Endodermal cell (in vitro differentiated cells): Measurements from ENCODE around the gene CLCN2. TPM values are rescaled to one million over a fixed set of nuclear protein-coding genes. Genes with fewer than 3 reads are reported as not detected.

ENCODE experiments used
- DNase-seq: peaks from one replicate; pipeline ENCODE4 v3.0.0-alpha.2; 2017
- H3K27ac ChIP-seq: 2 replicates; pipeline ENCODE4 v1.5.1; 2013; ENCODE audit warnings: mild to moderate bottlenecking, low read depth, low read length, moderate library complexity
- H3K27me3 ChIP-seq: 2 replicates; pipeline ENCODE4 v1.6.1; 2013; ENCODE audit warnings: mild to moderate bottlenecking, low read length, moderate library complexity; ENCODE audit not compliant: insufficient read depth, control insufficient read depth, poor library complexity, severe bottlenecking
- H3K36me3 ChIP-seq: 2 replicates; pipeline ENCODE4 v1.7.0; 2013; ENCODE audit warnings: mild to moderate bottlenecking, low read length, moderate library complexity; ENCODE audit not compliant: control insufficient read depth, insufficient read depth
- H3K4me1 ChIP-seq: one replicate; pipeline ENCODE4 v1.7.0; 2013; ENCODE audit warnings: low read length; ENCODE audit not compliant: control insufficient read depth, insufficient read depth
- H3K4me3 ChIP-seq: 2 replicates; pipeline ENCODE4 v1.5.1; 2013; ENCODE audit warnings: mild to moderate bottlenecking, low read length, moderate library complexity
- H3K9ac ChIP-seq: 2 replicates; pipeline ENCODE4 v1.6.1; 2013; ENCODE audit warnings: mild to moderate bottlenecking, low read length, moderate library complexity; ENCODE audit not compliant: poor library complexity, severe bottlenecking; ENCODE audit errors: extremely low read depth
- H3K9me3 ChIP-seq: 2 replicates; pipeline ENCODE4 v1.6.1; 2013; ENCODE audit warnings: mild to moderate bottlenecking, low read length, moderate library complexity; ENCODE audit not compliant: control insufficient read depth
- H3K27ac Mint-ChIP-seq: 2 replicates; pipeline ENCODE4 v1.8.0; 2020; ENCODE audit warnings: mixed read lengths
- H3K27me3 Mint-ChIP-seq: 2 replicates; pipeline ENCODE4 v1.8.0; 2021; ENCODE audit warnings: mild to moderate bottlenecking, mixed read lengths; ENCODE audit not compliant: insufficient read depth
- H3K36me3 Mint-ChIP-seq: 2 replicates; pipeline ENCODE4 v1.8.0; 2020; ENCODE audit warnings: low read depth, mixed read lengths
- H3K4me1 Mint-ChIP-seq: 2 replicates; pipeline ENCODE4 v1.8.0; 2020; ENCODE audit warnings: mixed read lengths
- H3K4me3 Mint-ChIP-seq: 2 replicates; pipeline ENCODE4 v1.8.0; 2020; ENCODE audit warnings: mild to moderate bottlenecking, moderate library complexity, mixed read lengths
- H3K9me3 Mint-ChIP-seq: 2 replicates; pipeline ENCODE4 v1.8.0; 2020; ENCODE audit warnings: mild to moderate bottlenecking, mixed read lengths
- WGBS, 2 experiments: methylation state at CpG; one replicate each; pipeline versions ENCODE4 v1.1.5 to v1.1.7; 2013; ENCODE audit warnings: missing lambda C conversion rate in 2 of 2, mixed read lengths in 1 of 2; ENCODE audit not compliant: insufficient coverage in 1 of 2, insufficient read length in 1 of 2; 5-methylcytosine and 5-hydroxymethylcytosine counted together
- long read RNA-seq, 4 experiments: library from polyadenylated mRNA in 2 of 4; library from RNA in 1 of 4; library from capped mRNA in 1 of 4; stranded (forward) in 3 of 4; unstranded in 1 of 4; transcript quantifications; one replicate each; pipeline ENCODE4 v2.0.0, GENCODE V29; 2020 to 2021; ENCODE audit warnings: inconsistent platforms in 1 of 4
- polyA plus RNA-seq, 2 experiments: library from polyadenylated mRNA; stranded (reverse); fragments of 50-300 nt; gene quantifications; one replicate each; pipeline ENCODE4 v1.2.3, GENCODE V29; 2013
- total RNA-seq, 2 donors: library from RNA; stranded (reverse); fragmentation: NEBNext Ultra II Directional in 1 of 2; extraction: Animal tissue kit (Norgen Biotek cat#: 25700) in 1 of 2; gene quantifications; 2 replicates in 1 of 2; 3 replicates in 1 of 2; pipeline ENCODE4 v1.2.1, GENCODE V29; 2021
- TF ChIP-seq, protein P1 (sequence below): fragments of 200-600 bp; sonication (generic); conservative IDR thresholded peaks from 2 replicates; pipeline ENCODE4 v1.5.0; 2021; ENCODE audit warnings: antibody characterized with exemption, mild to moderate bottlenecking

The CLCN2 gene
- total RNA-seq: 10 to 100 TPM; 32.4 to 38.4 TPM
- 27.9 TPM for polyA plus RNA-seq (2013, experiment 1 of 2)
- polyA plus RNA-seq (2013, experiment 2 of 2): 23.3 TPM
- long read RNA-seq, experiment 1, partial matches to known transcripts: 4 of 12 reads
- long read RNA-seq, experiment 1, other reads (novel, unspliced or antisense): 7 of 12 reads
- long read RNA-seq, experiment 2, transcript CLCN2-201 (24 exons, 3,290 nt): major isoform, 9 of 28 reads
- long read RNA-seq, experiment 2, partial matches to known transcripts: 1 of 28 reads
- long read RNA-seq, experiment 2, other reads (novel, unspliced or antisense): 16 of 28 reads
- long read RNA-seq, experiment 3, transcript CLCN2-201 (24 exons, 3,290 nt): major isoform, 16 of 20 reads
- long read RNA-seq, experiment 3, partial matches to known transcripts: 1 of 20 reads
- long read RNA-seq, experiment 3, other reads (novel, unspliced or antisense): 3 of 20 reads
- long read RNA-seq, experiment 4: 0 reads

DNA sequence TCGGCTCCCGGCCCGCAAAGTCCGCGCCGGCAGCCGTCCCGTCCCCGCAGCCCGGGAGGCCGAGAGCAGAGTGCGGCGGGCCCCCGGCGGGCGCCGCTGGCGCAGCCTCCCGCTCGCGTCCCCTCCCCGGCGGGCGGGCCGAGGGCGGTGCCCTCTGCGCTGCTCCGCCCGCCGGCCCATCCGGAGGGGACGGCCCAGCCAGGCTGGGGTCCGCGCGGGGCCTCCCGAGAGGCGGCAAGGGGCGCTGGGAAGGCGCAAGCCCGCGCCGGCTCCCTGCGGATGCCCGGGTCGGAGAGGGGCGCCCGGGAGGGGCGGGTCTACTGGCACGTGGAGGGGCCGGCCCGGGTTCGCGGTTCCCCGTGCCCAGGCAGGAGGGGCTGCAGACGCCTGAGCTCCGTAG is at the start of gene CLCN2, which contains the start of gene POLR2H:
TSS of gene CLCN2 (minus strand) at position 74 of the 400 bp plus-strand sequence. CDS start 126 bp downstream, outside the sequence.
TSS of gene POLR2H (plus strand) at position 179 of the 400 bp plus-strand sequence. CDS start 1,783 bp downstream, outside the sequence.
- no peaks in the 10 kb centered on the region for H3K9me3 ChIP-seq
- DNase-seq: no peak

DNA sequence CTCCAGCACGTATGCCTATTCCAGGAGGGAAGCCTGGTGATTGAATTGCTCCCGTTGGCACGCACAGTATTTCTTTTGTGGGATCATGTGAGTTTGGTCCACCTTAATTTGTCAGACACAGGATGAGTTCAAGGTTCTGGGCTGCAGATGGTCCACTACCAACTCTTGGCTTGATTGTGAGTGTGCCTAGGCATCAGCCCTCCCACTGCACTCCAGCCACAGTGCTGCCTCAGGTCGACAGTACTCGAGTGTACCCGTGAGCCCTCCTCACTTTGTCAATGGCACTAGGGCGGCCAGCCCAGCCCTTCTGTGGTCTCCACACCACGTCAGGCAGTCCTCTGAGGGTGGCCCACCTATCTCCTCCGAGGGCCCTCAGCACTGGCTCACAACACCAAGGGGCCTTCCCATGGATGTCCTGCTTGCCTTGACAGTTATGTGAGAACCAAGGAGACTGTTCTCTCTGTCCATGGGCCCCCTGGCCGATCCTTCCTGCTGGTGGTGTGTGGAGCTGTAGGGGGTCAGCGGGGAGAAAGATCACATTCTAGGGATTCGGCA is 48.6 kb upstream of the CLCN2 start:
- Mint-ChIP-seq H3K4me1 (peaks cover 4% of the 10 kb centered on the region), H3K27ac (no peak overlapping the region), H3K9me3 (no peaks in the 10 kb centered on the region), H3K36me3 (no peaks in the 10 kb centered on the region), H3K27me3 (peaks cover 6% of the 10 kb centered on the region), H3K4me3 (no peak overlapping the region)
- 92 to 93% methylated on average over 8 to 12 of the region's 12 CpGs for WGBS, 2 experiments
- no peaks in the 10 kb centered on the region for H3K9me3 ChIP-seq
- no peak overlapping the region for H3K27ac ChIP-seq
- H3K9ac ChIP-seq: no peak overlapping the region
- TF ChIP-seq, protein P1, sequence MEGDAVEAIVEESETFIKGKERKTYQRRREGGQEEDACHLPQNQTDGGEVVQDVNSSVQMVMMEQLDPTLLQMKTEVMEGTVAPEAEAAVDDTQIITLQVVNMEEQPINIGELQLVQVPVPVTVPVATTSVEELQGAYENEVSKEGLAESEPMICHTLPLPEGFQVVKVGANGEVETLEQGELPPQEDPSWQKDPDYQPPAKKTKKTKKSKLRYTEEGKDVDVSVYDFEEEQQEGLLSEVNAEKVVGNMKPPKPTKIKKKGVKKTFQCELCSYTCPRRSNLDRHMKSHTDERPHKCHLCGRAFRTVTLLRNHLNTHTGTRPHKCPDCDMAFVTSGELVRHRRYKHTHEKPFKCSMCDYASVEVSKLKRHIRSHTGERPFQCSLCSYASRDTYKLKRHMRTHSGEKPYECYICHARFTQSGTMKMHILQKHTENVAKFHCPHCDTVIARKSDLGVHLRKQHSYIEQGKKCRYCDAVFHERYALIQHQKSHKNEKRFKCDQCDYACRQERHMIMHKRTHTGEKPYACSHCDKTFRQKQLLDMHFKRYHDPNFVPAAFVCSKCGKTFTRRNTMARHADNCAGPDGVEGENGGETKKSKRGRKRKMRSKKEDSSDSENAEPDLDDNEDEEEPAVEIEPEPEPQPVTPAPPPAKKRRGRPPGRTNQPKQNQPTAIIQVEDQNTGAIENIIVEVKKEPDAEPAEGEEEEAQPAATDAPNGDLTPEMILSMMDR: no peak
- no peak for DNase-seq
- no peaks in the 10 kb centered on the region for H3K27me3 ChIP-seq
- H3K4me3 ChIP-seq: no peak overlapping the region
- no peaks in the 10 kb centered on the region for H3K36me3 ChIP-seq
- no peaks in the 10 kb centered on the region for H3K4me1 ChIP-seq

More for the DNA sequence above, at the start of gene CLCN2, which contains the start of gene POLR2H:
- H3K4me1 Mint-ChIP-seq: peaks cover 27% of the 10 kb centered on the region
- peaks cover 35% of the 10 kb centered on the region for H3K36me3 Mint-ChIP-seq
- H3K36me3 ChIP-seq: peaks cover 39% of the 10 kb centered on the region
- TF ChIP-seq, protein P1: no peak
- WGBS, 2 experiments: 0% methylated on average over 2 to 56 of the region's 56 CpGs
- H3K27ac ChIP-seq: peak within 1 kb of the TSS; percentile 100
- H3K4me3 ChIP-seq: peak within 1 kb of the TSS; percentile 97
- H3K4me3 Mint-ChIP-seq: peak within 1 kb of the TSS; percentile 86
- no peaks in the 10 kb centered on the region for H3K9me3 Mint-ChIP-seq
- no peaks in the 10 kb centered on the region for H3K4me1 ChIP-seq
- peaks cover 2% of the 10 kb centered on the region for H3K27me3 Mint-ChIP-seq
- no peaks in the 10 kb centered on the region for H3K27me3 ChIP-seq
- H3K27ac Mint-ChIP-seq: peak within 1 kb of the TSS; percentile 92
- peak within 1 kb of the TSS; percentile 99 for H3K9ac ChIP-seq

DNA sequence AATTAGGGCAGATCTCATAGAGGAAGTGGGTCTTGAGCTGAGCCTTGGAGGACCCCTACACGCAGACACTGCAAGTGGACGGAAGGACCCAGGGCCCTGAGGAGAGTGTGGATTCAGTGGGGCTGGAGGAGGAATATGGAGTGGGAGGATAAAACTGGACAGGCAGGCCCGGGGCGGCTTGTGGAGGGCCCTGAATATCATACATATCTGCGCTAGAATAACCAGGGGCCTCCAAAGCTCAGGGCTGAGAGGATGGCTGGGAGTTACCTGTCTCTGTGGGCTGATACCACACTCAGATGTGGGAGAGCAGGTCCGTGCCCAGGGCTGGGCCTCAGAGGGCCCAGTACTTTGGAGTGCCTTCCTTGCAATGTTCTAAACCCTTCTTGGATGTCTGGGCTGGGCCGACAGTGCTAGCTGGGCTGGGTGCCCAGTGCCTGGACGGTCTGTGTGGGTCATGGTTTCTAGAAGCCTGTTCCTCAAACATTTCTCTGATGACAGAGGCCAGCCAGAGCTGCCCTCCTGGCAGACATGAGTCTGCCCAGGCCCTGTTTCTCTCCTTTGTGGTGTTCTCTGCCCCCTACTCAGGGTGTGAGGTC is 48.0 kb upstream of the CLCN2 start:
- TF ChIP-seq, protein P1: no peak
- DNase-seq: no peak
- WGBS, 2 experiments: 95% methylated on average over 8 of the region's 8 CpGs
- Mint-ChIP-seq H3K27ac (peak overlapping the region; percentile 16), H3K4me3 (no peak overlapping the region), H3K4me1 (peaks cover 4% of the 10 kb centered on the region), H3K9me3 (no peaks in the 10 kb centered on the region), H3K36me3 (no peaks in the 10 kb centered on the region), H3K27me3 (peaks cover 6% of the 10 kb centered on the region)
- H3K4me3 ChIP-seq: no peak overlapping the region
- H3K27me3 ChIP-seq: no peaks in the 10 kb centered on the region
- H3K27ac ChIP-seq: no peak overlapping the region
- no peak overlapping the region for H3K9ac ChIP-seq
- no peaks in the 10 kb centered on the region for H3K9me3 ChIP-seq
- no peaks in the 10 kb centered on the region for H3K36me3 ChIP-seq
- no peaks in the 10 kb centered on the region for H3K4me1 ChIP-seq
